ENCODE data around the gene EDRF1.

Gene EDRF1

DNA sequence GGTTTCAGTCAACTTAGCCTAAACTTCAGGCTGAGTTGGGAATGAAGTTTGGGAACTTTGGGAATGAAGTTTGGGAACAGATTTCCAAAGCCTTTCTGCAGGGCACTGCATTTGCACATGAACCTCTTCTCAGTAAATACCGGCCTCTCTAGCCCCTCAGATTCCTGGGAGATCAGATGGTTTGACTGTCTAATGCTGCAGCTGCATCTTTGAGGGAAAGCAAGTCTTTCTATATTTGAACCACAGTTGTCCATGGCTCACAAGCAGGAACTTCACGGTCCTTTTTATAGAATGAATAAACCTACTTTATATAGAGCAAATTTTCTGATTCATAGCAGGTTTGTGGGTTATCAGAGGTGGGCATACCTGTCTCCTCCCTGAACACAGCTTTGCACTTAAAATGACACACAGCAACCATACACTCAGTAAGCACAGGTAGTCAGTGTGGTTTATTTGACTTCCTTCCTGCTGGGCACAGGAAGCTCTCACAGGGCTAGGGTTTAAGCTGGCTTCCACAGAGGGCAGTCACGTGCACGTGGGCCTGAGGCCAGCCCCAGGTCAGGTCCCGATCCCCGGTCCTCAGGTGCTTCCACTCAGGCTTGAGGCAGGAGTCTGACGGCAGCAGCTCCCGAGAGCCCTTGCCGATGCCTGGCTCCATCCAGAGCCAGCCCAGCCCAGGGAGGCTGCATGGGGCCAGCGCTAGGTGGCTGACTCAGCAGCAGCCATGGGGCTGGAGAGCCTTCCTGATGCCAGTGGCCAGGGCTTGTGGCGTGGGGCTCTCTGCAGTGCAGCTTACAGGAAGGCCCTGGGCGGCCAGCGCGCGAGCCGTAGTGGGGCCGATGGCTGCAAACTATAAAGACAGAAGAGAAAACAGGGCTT lies 68.9 kb downstream of the EDRF1 start:
- no peak for DNase-seq

DNA sequence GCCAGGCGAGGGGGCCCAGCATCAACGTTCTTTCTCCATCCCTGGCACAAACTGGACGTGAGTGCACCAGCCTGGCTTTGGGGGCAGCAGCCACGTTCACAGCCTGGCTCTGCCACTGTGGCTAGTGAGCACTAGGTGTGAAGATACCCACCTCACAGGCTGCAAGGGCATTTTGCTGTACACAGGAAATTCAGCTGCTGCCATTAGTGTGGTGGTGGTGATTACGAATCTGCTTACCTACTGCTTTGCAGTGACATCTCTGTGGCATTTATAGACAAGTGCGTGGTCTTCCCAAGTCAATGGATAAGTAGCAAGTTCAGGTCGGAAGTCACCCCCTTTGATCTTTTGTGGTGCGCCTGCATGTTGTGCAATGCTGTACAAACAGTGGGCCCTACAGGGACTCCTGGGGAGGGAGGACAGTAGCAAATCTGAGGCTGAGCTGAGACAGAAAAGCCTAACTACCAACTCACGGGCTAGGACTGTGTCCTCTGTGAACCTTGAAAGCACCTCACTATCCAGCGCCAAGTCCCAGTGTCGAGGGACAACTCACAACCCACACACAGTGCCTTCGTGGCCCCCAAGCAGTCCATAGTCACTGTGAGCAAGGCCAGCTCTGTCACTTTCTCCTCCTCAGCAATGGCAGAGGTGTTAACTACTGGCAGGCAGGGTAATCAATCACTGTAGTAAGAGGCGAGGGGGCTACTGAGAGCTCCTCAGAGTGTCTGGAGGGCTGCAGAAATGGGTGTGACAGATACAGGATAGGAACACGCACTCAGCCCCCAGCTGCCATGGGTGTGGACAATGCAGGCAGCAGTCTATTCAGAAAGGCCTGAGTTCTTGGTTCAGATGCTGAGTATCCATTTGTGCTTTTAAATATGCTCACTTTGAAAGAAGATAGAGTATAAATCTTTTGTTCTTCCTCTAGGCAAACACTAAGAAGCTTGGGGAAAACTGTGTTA lies 73.1 kb downstream of the EDRF1 start:
- DNase-seq = no peak

DNA sequence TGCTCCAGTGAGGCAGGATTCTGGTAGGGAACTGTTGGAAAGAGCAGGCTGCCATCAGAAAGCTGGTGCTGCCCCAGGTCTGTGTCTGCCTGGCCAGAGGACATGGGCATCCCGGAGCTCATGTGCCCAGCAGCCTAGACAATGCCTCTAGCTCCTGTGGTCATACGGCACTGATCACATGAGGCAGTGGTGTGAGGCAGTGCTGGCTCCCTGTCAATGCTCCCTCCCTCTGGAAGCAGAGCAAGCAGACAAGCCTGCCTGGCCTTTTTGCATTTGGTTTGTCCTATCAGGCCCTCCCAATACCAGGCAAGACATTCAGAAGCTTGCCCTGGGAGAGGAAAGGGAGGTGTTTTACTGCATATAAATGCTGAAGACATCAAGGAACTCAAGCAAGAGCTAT lies 75.6 kb downstream of the EDRF1 start:
- DNase-seq = no peak

DNA sequence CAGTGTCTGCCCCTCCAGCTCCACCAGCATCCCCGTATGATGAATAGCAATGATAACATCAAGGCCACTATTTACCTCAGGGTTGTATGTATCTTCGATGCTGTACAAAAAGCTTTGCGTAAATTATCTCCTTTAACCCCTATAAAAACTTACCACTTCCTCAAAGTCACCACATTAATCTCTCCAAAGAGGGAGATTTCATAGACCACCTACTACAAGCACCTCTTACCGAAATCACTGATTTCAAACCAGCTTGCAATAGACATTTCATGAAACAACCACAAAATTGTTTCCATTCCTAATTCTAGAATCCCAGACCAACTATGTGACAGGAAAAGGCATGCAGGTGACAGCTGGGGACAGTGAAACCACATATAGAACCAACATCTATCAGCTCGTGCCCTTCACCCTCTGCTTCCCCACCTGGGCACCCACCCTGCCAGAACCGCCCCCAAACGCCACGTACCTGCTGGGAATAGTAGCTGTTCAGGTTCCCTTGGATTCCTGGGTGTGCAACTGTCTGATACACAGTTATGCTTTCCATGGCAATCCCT lies 76.2 kb downstream of the EDRF1 start:
- no peak for DNase-seq

DNA sequence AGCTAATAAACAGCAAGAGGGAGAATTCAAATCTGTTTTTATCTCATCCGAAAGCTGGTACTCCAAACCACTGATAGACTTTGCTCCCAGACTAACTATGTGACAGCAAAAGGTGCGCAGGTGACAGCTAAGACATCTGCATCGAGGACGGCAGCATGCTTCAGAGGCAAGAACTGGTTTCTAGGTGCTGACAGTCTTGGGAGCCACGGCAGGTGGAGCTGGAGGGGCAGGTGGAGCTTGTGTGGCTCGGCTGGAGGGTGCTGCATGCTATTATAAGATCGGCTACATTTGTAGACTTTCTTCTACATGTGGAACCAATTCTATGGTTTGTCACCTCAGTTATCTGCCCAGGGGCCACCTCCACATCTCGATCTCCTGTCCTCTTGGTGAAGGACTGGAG lies 77.9 kb downstream of the EDRF1 start:
- DNase-seq = no peak

DNA sequence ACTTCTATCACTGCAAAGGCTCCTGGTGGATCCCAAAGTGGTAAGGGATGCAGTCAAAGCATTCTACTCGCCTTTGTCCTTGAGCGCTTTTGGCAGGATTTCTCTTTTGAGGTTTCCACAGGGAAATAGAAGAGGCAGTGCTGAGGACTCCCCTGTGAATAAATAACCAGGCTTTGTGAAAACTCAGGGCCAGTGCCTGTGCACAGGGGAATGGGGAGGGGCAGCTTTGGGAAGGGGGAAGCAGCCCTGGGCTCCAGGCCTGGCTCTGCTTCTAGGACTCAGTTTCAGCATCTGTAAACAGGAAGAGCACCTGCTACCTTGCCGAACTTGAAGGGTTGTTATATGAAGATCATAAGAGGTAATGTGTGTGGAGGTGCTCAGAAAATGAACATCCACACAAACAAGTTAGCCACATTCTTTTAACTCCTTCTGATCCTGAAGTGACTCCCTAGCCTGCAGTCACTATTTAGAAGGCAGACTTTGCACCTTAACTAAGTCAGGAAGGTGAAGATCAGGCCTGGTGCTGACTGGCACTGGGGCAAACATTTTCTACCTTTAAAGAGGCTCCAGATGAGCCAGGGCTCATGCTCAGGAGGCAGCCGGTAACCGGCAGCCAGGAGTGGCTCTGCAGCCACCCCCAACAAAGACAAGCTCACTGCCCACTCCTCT lies 78.6 kb downstream of the EDRF1 start:
- DNase-seq = no peak

DNA sequence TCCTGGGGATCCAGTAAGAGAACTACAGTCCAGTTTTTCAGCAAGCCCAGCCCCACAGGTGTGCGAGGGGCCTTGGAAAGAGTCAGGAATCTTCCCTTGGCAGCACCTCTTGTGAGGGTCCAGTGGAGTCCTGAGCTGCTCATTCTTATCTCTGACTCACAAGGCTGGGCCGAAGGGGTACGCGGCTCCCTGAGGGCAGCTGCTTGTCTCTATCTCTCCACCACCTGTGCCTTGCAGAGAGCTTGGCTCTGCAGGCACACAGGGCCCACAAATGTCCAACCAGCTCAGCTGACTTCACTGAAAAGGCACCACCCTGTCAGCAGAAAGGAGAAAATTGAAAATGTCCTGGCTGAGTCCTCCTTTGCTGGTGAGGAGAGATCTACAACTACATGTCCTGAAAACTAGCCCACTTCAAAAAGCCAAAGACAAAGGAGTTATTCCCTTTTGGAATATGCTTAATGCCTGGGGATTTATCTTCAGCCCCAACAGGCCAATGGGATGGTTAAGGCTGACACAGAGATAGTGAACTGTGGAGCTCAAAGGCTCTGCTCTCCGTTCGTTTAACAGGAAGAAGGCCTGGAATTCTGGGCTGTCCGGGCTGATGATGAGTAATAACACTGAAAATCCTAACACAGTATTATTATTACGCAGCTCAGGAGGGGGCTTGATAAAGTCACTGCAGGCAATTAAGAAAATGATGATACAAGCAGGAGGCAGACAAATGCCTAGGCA lies 80.1 kb downstream of the EDRF1 start:
- no peak for DNase-seq

DNA sequence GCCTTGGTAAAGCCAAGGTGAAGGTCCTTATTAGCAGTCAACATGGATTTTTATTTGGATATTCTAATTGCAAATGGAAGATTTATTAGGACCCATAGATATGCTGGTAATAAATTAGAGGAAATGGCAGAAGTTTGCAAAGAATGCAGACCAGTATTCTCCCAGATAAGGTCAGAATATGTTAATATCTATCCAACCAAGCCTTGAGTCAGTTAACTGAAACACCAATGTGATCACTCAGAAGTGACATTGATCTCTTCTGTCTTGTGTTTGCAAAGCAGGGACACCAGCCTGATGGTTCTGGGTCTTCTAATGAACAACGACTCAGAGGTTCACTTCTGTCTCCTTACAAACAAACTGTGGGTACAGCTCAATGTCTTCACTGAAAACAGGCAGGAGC lies 82.1 kb downstream of the EDRF1 start:
- DNase-seq = no peak

DNA sequence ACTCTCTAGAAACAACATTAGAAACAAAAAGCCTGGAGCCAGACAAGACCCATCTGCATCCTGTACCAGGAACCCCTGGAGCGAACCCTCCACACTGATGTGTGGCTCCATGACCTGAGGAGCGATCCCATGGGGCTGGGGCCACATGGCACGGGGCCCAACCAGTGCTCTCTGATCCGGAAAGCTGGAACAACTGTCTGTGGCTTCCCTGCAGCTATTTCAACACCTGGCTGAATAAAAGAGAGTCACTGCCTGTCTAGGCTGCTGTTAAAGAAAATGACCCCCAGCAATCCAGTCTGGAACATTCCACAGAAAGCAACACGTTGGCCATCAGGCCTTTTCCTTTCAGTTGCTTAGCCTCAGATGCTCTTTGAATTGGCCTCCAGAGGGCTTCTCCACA lies 82.6 kb downstream of the EDRF1 start:
- no peak for DNase-seq

DNA sequence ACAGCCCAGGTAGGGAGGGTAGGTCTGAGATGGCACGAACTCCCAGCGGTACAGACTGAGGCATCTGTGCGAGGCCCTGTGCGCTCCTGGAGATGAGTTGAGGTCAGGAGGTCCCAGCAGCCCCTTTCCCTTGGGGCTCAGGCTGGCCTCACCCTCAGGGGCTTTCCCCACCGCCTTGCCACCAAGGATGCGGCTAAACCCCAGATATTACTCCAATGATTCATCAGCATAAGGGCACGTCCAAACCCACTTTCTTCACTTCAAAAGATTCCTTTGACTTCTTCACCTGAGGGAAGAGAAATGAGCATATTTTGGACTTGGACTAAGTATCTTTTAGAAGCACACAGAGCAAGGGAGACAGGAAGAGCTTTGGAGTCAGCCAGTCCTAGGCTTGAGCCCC lies 83.2 kb downstream of the EDRF1 start:
- no peak for DNase-seq

DNA sequence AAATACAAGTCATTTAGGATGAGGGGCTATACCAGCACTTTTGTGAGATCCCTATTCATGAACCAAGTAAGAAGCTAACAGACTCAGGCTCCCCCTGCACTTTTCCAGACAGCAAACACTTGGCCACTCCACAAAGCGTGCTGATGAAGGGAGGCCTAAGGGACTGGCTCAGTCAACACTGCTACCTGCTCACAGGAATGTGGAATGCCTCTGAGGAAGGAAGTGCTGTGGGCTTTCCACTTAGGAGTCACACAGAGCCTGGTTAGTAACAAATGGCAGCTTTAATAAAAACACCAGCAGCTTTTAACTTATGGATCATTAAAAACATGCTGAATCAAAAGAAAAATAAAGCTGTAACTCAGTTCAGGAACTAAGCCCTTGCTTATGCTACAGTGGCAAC lies 88.5 kb downstream of the EDRF1 start:
- DNase-seq = no peak

DNA sequence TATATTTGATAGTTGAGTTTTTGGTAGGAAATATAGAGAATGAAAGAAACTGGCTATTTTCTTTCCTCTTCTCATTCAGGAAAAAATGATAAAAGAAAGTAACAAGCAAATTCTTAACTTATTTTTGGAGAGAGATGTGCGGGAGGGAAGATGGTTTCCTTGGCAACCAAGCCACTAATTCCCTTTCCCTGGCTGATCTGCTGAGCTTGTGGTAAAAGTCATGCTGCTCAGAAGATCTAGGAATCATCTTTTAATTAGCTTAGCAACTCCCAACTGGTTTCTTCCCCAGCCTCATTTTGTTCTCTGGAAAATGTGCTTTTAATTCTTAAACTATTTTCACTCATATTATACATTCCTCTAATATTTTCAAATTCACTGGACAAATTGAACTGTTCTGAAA lies 91.7 kb downstream of the EDRF1 start:
- no peak for DNase-seq

DNA sequence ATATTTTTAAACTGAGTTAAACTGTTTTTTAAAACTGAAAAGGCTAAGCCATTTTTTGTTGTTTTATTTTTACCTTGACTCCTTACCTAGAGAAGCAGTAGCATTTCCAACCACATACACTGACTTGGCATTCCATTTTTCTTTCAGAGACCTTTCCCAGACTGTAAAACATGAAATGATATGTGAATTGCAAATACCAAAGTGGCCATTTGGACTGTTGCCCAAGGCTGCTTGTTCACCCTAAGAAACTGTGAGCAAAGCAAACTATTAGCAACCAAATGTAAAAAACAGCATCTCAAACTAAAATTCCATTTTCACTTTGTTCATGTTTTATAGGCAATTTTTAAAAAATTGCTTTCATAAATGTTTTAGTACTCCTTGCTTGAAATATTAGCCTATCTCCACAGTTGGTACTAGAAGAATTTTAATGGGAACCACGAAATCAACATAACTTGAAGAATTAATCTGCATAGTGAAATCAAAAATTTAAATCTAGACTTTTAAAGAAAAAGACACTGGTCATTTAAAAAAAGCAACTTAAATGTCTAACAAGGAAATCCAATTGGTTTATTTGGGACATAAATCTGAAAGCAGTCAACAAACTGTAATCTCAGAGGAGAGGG lies 92.7 kb downstream of the EDRF1 start:
- no peak for DNase-seq

All from stimulated activated CD4-positive, alpha-beta T cell treated with anti-CD3 and anti-CD28 coated beads, Interleukin-15, amount 100 ng/mL, for 24 hours (primary cell).